Endodermal cell (in vitro differentiated cells): ENCODE data around the gene MYO18B. TPM values are rescaled to one million over a fixed set of nuclear protein-coding genes. Genes with fewer than 3 reads are reported as not detected.

ENCODE experiments used
- DNase-seq: peaks from one replicate; pipeline ENCODE4 v3.0.0-alpha.2; 2017
- H3K27ac ChIP-seq: 2 replicates; pipeline ENCODE4 v1.5.1; 2013; ENCODE audit warnings: mild to moderate bottlenecking, low read depth, low read length, moderate library complexity
- H3K27me3 ChIP-seq: 2 replicates; pipeline ENCODE4 v1.6.1; 2013; ENCODE audit warnings: mild to moderate bottlenecking, low read length, moderate library complexity; ENCODE audit not compliant: insufficient read depth, control insufficient read depth, poor library complexity, severe bottlenecking
- H3K36me3 ChIP-seq: 2 replicates; pipeline ENCODE4 v1.7.0; 2013; ENCODE audit warnings: mild to moderate bottlenecking, low read length, moderate library complexity; ENCODE audit not compliant: control insufficient read depth, insufficient read depth
- H3K4me1 ChIP-seq: one replicate; pipeline ENCODE4 v1.7.0; 2013; ENCODE audit warnings: low read length; ENCODE audit not compliant: control insufficient read depth, insufficient read depth
- H3K4me3 ChIP-seq: 2 replicates; pipeline ENCODE4 v1.5.1; 2013; ENCODE audit warnings: mild to moderate bottlenecking, low read length, moderate library complexity
- H3K9ac ChIP-seq: 2 replicates; pipeline ENCODE4 v1.6.1; 2013; ENCODE audit warnings: mild to moderate bottlenecking, low read length, moderate library complexity; ENCODE audit not compliant: poor library complexity, severe bottlenecking; ENCODE audit errors: extremely low read depth
- H3K9me3 ChIP-seq: 2 replicates; pipeline ENCODE4 v1.6.1; 2013; ENCODE audit warnings: mild to moderate bottlenecking, low read length, moderate library complexity; ENCODE audit not compliant: control insufficient read depth
- H3K27ac Mint-ChIP-seq: 2 replicates; pipeline ENCODE4 v1.8.0; 2020; ENCODE audit warnings: mixed read lengths
- H3K27me3 Mint-ChIP-seq: 2 replicates; pipeline ENCODE4 v1.8.0; 2021; ENCODE audit warnings: mild to moderate bottlenecking, mixed read lengths; ENCODE audit not compliant: insufficient read depth
- H3K36me3 Mint-ChIP-seq: 2 replicates; pipeline ENCODE4 v1.8.0; 2020; ENCODE audit warnings: low read depth, mixed read lengths
- H3K4me1 Mint-ChIP-seq: 2 replicates; pipeline ENCODE4 v1.8.0; 2020; ENCODE audit warnings: mixed read lengths
- H3K4me3 Mint-ChIP-seq: 2 replicates; pipeline ENCODE4 v1.8.0; 2020; ENCODE audit warnings: mild to moderate bottlenecking, moderate library complexity, mixed read lengths
- H3K9me3 Mint-ChIP-seq: 2 replicates; pipeline ENCODE4 v1.8.0; 2020; ENCODE audit warnings: mild to moderate bottlenecking, mixed read lengths
- WGBS, 2 experiments: methylation state at CpG; one replicate each; pipeline versions ENCODE4 v1.1.5 to v1.1.7; 2013; ENCODE audit warnings: missing lambda C conversion rate in 2 of 2, mixed read lengths in 1 of 2; ENCODE audit not compliant: insufficient coverage in 1 of 2, insufficient read length in 1 of 2; 5-methylcytosine and 5-hydroxymethylcytosine counted together
- total RNA-seq, 2 donors: library from RNA; stranded (reverse); fragmentation: NEBNext Ultra II Directional in 1 of 2; extraction: Animal tissue kit (Norgen Biotek cat#: 25700) in 1 of 2; gene quantifications; 2 replicates in 1 of 2; 3 replicates in 1 of 2; pipeline ENCODE4 v1.2.1, GENCODE V29; 2021
- TF ChIP-seq, protein P1 (sequence below): fragments of 200-600 bp; sonication (generic); conservative IDR thresholded peaks from 2 replicates; pipeline ENCODE4 v1.5.0; 2021; ENCODE audit warnings: antibody characterized with exemption, mild to moderate bottlenecking

Gene MYO18B
- total RNA-seq, 2 donors from 2014 or later: 0.77 to 0.84 TPM

DNA sequence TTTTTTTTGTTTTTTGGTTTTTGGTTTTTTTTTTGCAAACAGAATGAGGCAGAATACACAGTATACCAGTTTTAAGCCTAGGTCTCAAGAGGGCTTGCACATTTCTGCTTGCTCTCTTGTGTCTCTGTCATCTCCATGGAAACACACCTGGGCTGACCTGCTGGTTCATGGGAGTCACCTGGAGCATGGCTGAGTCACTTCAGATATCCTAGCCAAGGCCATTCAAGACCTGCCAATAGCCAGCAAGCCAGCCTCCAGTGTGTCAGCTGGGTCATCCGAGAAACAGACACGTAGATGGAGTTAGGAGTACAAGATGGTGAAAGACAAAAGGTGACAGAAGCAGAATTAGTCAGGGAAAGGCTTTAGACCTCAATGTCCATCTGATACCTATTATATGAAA is 303.1 kb downstream of the MYO18B start:
- no peak overlapping the region for H3K4me3 Mint-ChIP-seq
- Histone ChIP-seq H3K9ac (no peak overlapping the region), H3K36me3 (no peaks in the 10 kb centered on the region), H3K27me3 (no peaks in the 10 kb centered on the region), H3K4me3 (no peak overlapping the region), H3K4me1 (no peaks in the 10 kb centered on the region), H3K9me3 (no peaks in the 10 kb centered on the region), H3K27ac (no peak overlapping the region)
- H3K9me3 Mint-ChIP-seq: no peaks in the 10 kb centered on the region
- TF ChIP-seq, protein P1, sequence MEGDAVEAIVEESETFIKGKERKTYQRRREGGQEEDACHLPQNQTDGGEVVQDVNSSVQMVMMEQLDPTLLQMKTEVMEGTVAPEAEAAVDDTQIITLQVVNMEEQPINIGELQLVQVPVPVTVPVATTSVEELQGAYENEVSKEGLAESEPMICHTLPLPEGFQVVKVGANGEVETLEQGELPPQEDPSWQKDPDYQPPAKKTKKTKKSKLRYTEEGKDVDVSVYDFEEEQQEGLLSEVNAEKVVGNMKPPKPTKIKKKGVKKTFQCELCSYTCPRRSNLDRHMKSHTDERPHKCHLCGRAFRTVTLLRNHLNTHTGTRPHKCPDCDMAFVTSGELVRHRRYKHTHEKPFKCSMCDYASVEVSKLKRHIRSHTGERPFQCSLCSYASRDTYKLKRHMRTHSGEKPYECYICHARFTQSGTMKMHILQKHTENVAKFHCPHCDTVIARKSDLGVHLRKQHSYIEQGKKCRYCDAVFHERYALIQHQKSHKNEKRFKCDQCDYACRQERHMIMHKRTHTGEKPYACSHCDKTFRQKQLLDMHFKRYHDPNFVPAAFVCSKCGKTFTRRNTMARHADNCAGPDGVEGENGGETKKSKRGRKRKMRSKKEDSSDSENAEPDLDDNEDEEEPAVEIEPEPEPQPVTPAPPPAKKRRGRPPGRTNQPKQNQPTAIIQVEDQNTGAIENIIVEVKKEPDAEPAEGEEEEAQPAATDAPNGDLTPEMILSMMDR: no peak
- H3K4me1 Mint-ChIP-seq: no peaks in the 10 kb centered on the region
- H3K27ac Mint-ChIP-seq: no peak overlapping the region
- no peak for DNase-seq
- no peaks in the 10 kb centered on the region for H3K36me3 Mint-ChIP-seq
- WGBS, 2 experiments: 95 to 100% methylated on average over 2 of the region's 2 CpGs
- no peaks in the 10 kb centered on the region for H3K27me3 Mint-ChIP-seq

DNA sequence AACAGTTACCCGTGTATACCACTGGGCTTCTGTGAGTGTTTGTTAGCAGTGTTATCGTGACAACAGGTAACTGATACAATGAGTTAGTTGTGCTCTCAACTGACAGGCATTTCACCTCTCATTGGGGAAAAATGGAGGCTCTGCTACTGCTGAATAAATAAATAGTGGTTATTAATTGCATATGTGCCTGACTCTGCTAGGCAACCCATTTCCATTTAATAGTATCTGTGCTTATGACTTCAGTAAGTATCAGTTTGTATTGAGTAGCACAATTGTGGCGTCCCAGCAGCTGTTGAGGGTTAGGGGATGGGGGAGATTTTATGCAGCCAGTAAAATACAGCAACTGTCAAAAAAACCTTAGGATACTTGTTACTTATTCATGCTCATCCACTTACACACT is 303.9 kb downstream of the MYO18B start:
- H3K9ac ChIP-seq: no peak overlapping the region
- Mint-ChIP-seq H3K4me1 (peaks cover 3% of the 10 kb centered on the region), H3K36me3 (no peaks in the 10 kb centered on the region), H3K27me3 (no peaks in the 10 kb centered on the region), H3K4me3 (no peak overlapping the region), H3K9me3 (no peaks in the 10 kb centered on the region), H3K27ac (no peak overlapping the region)
- no peak overlapping the region for H3K27ac ChIP-seq
- H3K4me3 ChIP-seq: no peak overlapping the region
- no peaks in the 10 kb centered on the region for H3K36me3 ChIP-seq
- H3K4me1 ChIP-seq: no peaks in the 10 kb centered on the region
- DNase-seq: no peak
- TF ChIP-seq, protein P1: no peak
- H3K9me3 ChIP-seq: no peaks in the 10 kb centered on the region
- H3K27me3 ChIP-seq: no peaks in the 10 kb centered on the region
- 91 to 100% methylated on average over 1 to 3 of the region's 3 CpGs for WGBS, 2 experiments

DNA sequence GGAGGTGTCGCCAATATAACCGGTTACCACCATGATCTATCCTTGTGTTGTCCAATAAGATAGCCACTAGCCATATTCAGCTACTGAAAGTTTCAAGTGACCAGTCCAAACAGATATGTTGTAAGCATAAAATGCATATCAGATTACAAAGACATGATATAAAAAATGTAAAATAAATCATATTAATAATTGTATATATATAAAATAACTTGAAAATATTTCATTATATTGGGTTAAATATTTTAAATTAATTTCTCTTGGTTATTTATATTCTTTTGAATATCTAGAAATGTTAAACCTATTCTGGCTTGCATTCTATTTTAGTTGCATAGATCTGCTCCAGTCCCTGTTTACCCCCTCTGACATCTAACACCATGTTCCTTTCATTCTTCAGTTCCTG is 305.5 kb downstream of the MYO18B start:
- H3K4me1 ChIP-seq: no peaks in the 10 kb centered on the region
- TF ChIP-seq, protein P1: no peak
- no peaks in the 10 kb centered on the region for H3K27me3 Mint-ChIP-seq
- H3K36me3 ChIP-seq: no peaks in the 10 kb centered on the region
- H3K27me3 ChIP-seq: no peaks in the 10 kb centered on the region
- no peak overlapping the region for H3K27ac ChIP-seq
- H3K9me3 Mint-ChIP-seq: no peaks in the 10 kb centered on the region
- H3K4me3 ChIP-seq: no peak overlapping the region
- H3K36me3 Mint-ChIP-seq: no peaks in the 10 kb centered on the region
- WGBS, 2 experiments: 93% methylated on average over 2 of the region's 2 CpGs; no CpG with 5 or more reads in 1 of the 2 experiments
- H3K27ac Mint-ChIP-seq: no peak overlapping the region
- no peak for DNase-seq
- H3K9me3 ChIP-seq: no peaks in the 10 kb centered on the region
- H3K4me1 Mint-ChIP-seq: peaks cover 6% of the 10 kb centered on the region
- H3K9ac ChIP-seq: no peak overlapping the region
- no peak overlapping the region for H3K4me3 Mint-ChIP-seq
